ENCODE measurements around the gene ZDHHC4. TPM values are rescaled to one million over a fixed set of nuclear protein-coding genes. Genes with fewer than 3 reads are reported as not detected.

Gene ZDHHC4
- total and polyA plus RNA-seq, 2 of the 8 experiments (the other 6 are each of a cell fraction or from before 2014, with no cell fraction given), result 50.2 to 171 TPM

GRCh38 chr7:6588566-6588965 lies 11.3 kb downstream of the ZDHHC4 start (continued):
- no peak for TF ChIP-seq SRF (IDR thresholded peaks at IDR 0.05; ENCODE audit: low read depth, low read length)
- TF ChIP-seq CHD1 (IDR thresholded peaks at IDR 0.05; ENCODE audit: low read depth, low read length), result no peak

Data from H1 (cell line).